IPS-NIHi7 (cell line): ENCODE measurements around the gene SPTBN5.
A peak's percentile ranks its signal among the peaks of the same experiment; 100 is the strongest.

Source experiments
- DNase-seq: peaks from one replicate; pipeline ENCODE4 v3.0.0; 2012; ENCODE audit warnings: mixed read lengths; ENCODE audit errors: extremely low spot score

The SPTBN5 gene

GRCh38 chr15:41883484-41883825 is 10.4 kb downstream of the SPTBN5 start:
- no peak for DNase-seq

DNA sequence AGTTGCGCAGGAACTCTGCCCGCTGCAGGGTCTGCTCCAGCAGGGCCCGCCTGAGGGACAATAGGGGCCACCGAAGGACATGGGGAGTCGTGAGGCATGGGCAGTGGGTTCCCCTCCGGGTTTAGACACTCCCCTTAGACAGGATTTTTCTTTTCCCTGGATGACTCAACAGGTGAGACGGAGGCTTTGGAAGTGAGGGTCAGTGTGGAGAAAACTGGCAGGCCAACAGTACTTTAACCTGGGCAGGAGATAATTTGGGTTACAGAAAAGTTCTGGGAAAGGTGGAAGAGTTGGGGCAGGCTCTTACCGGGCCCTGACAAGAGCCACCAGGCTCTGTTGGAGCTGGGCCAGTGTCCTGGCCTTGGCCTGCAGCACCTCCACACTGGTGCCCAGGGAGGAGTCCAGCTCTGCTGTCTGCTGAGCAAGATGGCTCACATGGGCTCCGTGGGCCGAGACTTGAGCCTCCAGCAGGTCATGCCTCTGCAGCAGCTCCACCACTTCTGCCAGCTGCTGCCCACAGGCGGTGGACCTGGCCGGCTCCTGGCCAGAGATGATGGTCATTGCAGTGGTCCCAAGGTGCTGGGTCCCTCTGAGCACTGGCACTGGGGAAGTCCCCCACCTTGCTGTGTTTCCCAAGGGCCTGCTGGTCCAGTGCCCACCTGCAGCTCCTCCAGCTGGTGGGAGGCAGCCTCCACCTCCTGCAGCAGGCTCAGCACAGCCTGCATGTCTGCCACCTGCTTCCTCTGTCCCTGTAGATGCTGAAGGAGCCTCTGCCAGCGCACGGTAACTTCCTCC is 11.0 kb downstream of the SPTBN5 start:
- DNase-seq: no peak

GRCh38 chr15:41881920-41882688 is 11.7 kb downstream of the SPTBN5 start:
- peak; percentile 75 for DNase-seq

DNA sequence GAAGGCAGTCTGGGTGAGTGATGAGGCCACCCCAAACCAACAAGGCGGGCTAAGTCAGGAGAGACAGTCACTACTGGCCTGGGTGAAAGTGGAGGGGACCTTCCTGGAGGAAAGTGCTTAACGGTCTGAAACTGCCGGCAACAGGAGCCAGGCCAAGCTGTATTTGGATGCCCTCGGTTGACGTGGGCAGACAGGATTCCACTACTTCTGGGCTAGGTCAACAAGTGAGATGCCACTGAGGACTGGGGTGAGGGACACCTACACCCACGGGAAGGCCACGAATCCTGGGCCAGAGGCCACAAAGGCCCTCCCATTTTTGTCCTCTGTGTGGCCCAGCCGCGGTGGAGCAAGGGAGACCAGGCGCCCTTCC is 12.3 kb downstream of the SPTBN5 start:
- no peak for DNase-seq

DNA sequence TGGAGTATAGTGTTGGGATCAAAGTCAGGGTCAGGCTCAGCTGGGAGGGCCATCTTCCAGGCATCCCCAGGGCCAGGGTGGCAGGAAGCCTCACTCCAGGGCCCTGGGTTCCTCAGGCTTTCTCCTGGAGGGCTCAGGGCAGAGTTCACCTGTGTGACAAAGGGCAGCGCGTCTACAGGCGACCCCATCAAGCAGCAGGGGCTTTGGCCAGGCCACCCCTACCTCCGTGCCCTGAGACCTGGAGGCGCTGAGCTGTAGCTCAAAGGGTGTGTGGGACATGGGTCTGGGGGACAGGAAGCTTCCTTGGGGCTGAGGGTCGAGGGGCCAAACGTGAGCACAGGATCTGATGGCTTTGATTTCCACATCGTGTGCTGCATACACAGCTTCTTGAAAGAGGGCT is 12.8 kb downstream of the SPTBN5 start:
- no peak for DNase-seq

DNA sequence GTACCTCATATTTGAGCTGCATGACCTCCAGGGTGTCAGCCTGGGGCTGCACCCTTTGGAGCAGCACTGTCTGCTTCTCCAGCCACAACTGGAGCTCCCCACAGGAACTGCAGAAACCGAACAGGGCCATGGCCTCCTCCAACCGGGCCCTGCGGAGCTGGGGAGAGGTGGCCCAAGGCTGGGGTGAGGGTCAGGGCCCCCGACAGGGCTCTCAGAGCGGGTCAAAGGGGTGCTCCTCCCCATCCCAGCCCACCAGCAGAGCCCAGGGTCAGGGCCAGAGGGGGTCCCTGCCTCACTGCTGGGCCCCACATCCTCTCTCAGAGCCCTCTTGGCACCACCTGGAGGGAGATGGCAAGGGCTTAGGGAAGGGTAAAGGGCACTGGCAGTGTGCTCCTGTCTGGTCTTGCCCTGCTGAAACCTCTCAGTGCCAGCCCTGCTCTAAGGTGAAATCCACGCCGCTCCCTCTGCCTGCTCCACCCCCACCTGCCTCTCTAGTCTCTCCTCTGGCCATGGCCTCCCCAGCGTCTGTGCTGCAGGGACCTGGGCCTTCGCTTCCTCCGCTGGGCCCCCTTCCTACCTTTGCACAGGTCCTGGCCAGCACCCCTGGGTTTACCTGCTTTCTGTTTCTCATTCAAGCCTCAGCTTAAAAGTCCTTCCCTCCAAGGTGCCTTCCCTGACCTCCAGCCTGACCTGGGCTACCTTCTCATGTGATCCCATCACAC is 13.5 kb downstream of the SPTBN5 start:
- DNase-seq: no peak

GRCh38 chr15:41879321-41879845 is 14.5 kb downstream of the SPTBN5 start:
- DNase-seq: no peak

DNA sequence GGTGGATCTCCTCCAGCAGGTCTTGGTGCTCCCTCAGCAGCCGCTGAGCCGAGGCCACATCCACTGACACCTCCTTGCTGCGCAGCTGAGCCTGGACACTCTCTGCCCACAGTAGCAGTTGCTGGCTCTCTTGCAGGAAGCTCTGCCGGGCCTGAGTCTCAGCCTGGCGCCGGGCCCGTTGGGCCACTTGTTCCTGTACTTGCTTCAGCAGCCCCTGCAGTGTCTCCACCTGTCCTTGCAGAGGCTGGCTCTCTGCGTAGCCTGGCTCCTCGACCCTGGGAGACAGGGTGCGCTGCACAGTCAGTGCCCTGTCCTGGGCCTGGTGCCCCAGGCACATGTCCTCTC is 15.5 kb downstream of the SPTBN5 start:
- DNase-seq: no peak

DNA sequence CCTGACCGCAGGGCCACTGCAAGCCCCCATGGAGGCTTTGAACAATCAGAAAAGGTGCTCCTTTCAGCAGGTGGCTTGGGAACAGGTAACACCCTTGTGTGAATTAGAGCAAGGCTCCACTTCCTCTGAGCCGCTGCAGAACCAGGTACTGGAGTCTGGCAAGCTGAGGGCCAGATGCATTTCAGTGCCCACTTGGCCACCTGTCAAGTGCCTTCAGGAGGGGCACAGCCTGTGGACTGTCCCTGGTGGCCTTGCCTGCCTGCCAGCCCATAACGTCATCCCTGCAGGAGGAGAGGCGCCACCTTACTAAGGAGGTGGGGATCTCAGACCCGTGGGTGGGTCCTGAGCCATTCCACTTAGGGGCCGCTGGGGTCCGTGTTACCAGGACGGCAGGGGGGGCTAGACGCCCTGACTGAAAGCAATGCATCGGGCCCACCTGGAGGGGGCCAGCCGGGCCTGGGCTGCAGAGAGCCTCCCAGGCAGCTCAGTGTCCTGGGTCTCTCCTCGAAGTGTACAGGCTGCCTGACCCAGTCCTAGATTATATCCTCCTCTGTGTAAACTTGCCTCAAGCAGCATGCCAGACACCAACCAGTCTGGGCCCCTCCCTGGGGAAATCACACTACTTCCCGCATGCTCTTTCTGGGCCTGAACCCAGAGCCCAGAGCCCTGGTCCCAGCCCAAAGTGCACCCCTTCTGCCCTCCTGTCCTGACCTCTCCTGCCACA is 16.1 kb downstream of the SPTBN5 start:
- DNase-seq: peak; percentile 62

DNA sequence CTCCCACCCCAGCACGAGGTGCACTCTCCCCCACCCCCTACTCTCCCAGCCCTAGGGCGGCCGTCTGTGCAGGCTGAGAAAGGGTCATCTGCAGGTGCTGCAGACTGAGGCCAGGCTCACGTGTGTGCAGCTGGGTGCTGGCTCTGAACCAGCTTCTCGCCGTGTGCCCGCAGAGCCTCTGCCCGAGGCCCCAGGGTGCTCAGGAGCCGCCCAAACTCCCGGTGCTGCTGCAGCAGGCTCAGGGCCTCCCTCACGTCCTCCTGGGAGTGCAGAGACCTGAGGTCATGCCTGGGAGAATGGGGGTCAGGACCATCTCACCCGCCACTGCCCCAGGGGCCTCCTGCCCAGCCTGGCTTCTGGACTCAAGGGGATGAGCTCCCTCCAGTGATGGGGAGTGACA is 17.2 kb downstream of the SPTBN5 start:
- DNase-seq: no peak

- DNase-seq: no peak
Observed at GRCh38 chr15:41876007-41876406, 17.8 kb downstream of the SPTBN5 start.

- no peak for DNase-seq
Observed at GRCh38 chr15:41874736-41875135, 19.1 kb downstream of the SPTBN5 start.

- no peak for DNase-seq
Observed at GRCh38 chr15:41873711-41874110, 20.1 kb downstream of the SPTBN5 start.

DNA sequence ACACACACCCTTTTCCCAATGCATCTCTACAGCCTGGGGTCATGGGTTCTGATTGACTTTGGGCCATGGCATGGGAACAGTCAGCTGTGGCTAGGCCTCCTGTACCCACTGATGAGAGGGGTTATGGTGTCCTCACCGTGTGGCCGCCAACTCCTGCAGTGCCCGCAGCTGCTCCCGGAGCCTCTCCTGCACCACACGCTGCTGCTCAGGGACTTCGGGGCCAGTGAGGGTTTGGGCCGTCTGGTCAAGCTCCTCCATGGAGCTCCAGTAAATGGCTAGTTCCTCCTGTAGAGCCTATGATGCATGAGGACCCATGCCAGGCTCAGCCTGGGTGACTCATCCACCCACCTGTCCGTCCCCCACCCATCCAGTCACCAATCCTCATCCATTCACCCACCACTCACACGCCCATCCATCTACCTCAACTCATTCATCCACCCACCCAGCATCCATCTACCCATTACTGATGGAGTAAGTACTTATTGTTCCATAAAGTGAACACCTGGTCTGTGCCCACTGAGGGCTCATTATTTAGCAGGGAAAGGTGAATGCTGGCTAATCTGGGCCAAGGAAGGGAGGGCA is 21.6 kb downstream of the SPTBN5 start:
- DNase-seq: no peak

- no peak for DNase-seq
Observed at GRCh38 chr15:41871175-41871905, 22.5 kb downstream of the SPTBN5 start.

- no peak for DNase-seq
Observed at GRCh38 chr15:41870689-41871081, 23.2 kb downstream of the SPTBN5 start.

GRCh38 chr15:41869770-41870688 is 23.8 kb downstream of the SPTBN5 start:
- DNase-seq: no peak

GRCh38 chr15:41868321-41868720 is 25.5 kb downstream of the SPTBN5 start:
- no peak for DNase-seq

- DNase-seq: no peak
Observed at GRCh38 chr15:41866872-41867579, 26.8 kb downstream of the SPTBN5 start.
